Cardiac fibroblast (primary cell): ENCODE data around the gene POMT2.

Experiments
- DNase-seq, 2 donors: peaks; one replicate each; pipeline versions ENCODE4 v3.0.0 to v3.0.0-alpha.2; 2010; ENCODE audit warnings: low read depth in 2 of 2
- H3K4me3 ChIP-seq, 2 donors: replicated peaks in 1 of 2; 1 replicate in 1 of 2; 2 replicates in 1 of 2; pipeline ENCODE4 v1.5.1; 2011; ENCODE audit warnings: low read depth in 2 of 2, low read length in 2 of 2, mild to moderate bottlenecking in 2 of 2, moderate library complexity in 1 of 2
- CTCF ChIP-seq: IDR thresholded peaks from one replicate; pipeline ENCODE4 v1.5.1; 2011; ENCODE audit warnings: low read depth, mild to moderate bottlenecking, low read length, inconsistent platforms

Gene POMT2

GRCh38 chr14:77271113-77271710, 49.5 kb downstream of the POMT2 start, which contains the start of gene NGB:
Gene NGB, minus strand, starts transcription at chr14:77271206. Its CDS starts 269 bp downstream, at chr14:77270937.
- no peak for TF ChIP-seq CTCF
- H3K4me3 ChIP-seq: no peak within 1 kb of the TSS
- no peak for DNase-seq

GRCh38 chr14:77270361-77271112, 50.1 kb downstream of the POMT2 start:
- TF ChIP-seq CTCF: no peak
- DNase-seq: no peak
- H3K4me3 ChIP-seq: no peak overlapping the region

GRCh38 chr14:77268989-77269600, 51.6 kb downstream of the POMT2 start:
- TF ChIP-seq CTCF: no peak
- H3K4me3 ChIP-seq: no peak overlapping the region
- DNase-seq: no peak

GRCh38 chr14:77267937-77268699, 52.6 kb downstream of the POMT2 start:
- no peak overlapping the region for H3K4me3 ChIP-seq
- TF ChIP-seq CTCF: no peak
- DNase-seq: no peak

- no peak for DNase-seq
- TF ChIP-seq CTCF: no peak
- no peak overlapping the region for H3K4me3 ChIP-seq
These were observed 54.3 kb downstream of the POMT2 start for GRCh38 chr14:77266336-77266735.

- no peak for TF ChIP-seq CTCF
- DNase-seq: no peak
- no peak overlapping the region for H3K4me3 ChIP-seq
These were observed 54.9 kb downstream of the POMT2 start for GRCh38 chr14:77265561-77266335.
